HEK293T (cell line): ENCODE measurements around the gene VPS35L.

Experiments used
- CTCF ChIA-PET: fragments of 350-600 bp; formaldehyde crosslinking; extraction: SDS; loops from one replicate; lab custom pipeline; 2021; ENCODE audit warnings: antibody characterized with exemption, inconsistent platforms; lab: Yijun Ruan, JAX
- POLR2A ChIA-PET: fragments of 350-600 bp; formaldehyde crosslinking; extraction: SDS; loops from one replicate; lab custom pipeline; 2020; ENCODE audit warnings: antibody characterized with exemption, inconsistent platforms; lab: Yijun Ruan, JAX
- DNase-seq: peaks from one replicate; pipeline ENCODE4 v3.0.0; 2012; ENCODE audit warnings: mixed read lengths; ENCODE audit errors: extremely low spot score
- ARNT ChIP-seq: fragments of 450-650 bp; IDR thresholded peaks from 2 replicates; pipeline ENCODE4 v1.6.1; 2017; ENCODE audit warnings: mild to moderate bottlenecking
- BHLHE40 ChIP-seq: fragments of 450-650 bp; IDR thresholded peaks from 2 replicates; pipeline ENCODE4 v1.6.1; 2016; ENCODE audit warnings: mild to moderate bottlenecking, moderate library complexity, borderline replicate concordance
- CTBP1 ChIP-seq: fragments of 450-650 bp; IDR thresholded peaks from 2 replicates; pipeline ENCODE4 v1.6.1; 2016; ENCODE audit warnings: borderline replicate concordance
- ELF4 ChIP-seq: fragments of 450-650 bp; IDR thresholded peaks from 2 replicates; pipeline ENCODE4 v1.6.1; 2017; ENCODE audit warnings: antibody characterized with exemption
- FOXA1 ChIP-seq: fragments of 450-650 bp; IDR thresholded peaks from 2 replicates; pipeline ENCODE4 v1.6.1; 2016; ENCODE audit warnings: mild to moderate bottlenecking
- FOXK2 ChIP-seq: fragments of 450-650 bp; IDR thresholded peaks from 2 replicates; pipeline ENCODE4 v1.6.1; 2016; ENCODE audit warnings: mild to moderate bottlenecking
- FOXM1 ChIP-seq: fragments of 450-650 bp; IDR thresholded peaks from 2 replicates; pipeline ENCODE4 v1.6.1; 2017; ENCODE audit warnings: mild to moderate bottlenecking, borderline replicate concordance
- HDGF ChIP-seq: fragments of 450-650 bp; IDR thresholded peaks from 2 replicates; pipeline ENCODE4 v1.6.1; 2017; ENCODE audit warnings: antibody characterized with exemption, borderline replicate concordance
- L3MBTL2 ChIP-seq: fragments of 450-650 bp; conservative IDR thresholded peaks from 2 replicates; pipeline ENCODE4 v1.6.1; 2016; ENCODE audit warnings: mild to moderate bottlenecking
- LEF1 ChIP-seq: fragments of 450-650 bp; IDR thresholded peaks from 2 replicates; pipeline ENCODE4 v1.6.1; 2017; ENCODE audit warnings: mild to moderate bottlenecking, borderline replicate concordance
- NFRKB ChIP-seq: fragments of 450-650 bp; IDR thresholded peaks from 2 replicates; pipeline ENCODE4 v1.6.1; 2016; ENCODE audit warnings: mild to moderate bottlenecking, moderate library complexity
- SP1 ChIP-seq: fragments of 450-650 bp; IDR thresholded peaks from 2 replicates; pipeline ENCODE4 v1.6.1; 2017
- SUZ12 ChIP-seq: fragments of 450-650 bp; IDR thresholded peaks from 2 replicates; pipeline ENCODE4 v1.6.1; 2016; ENCODE audit warnings: mild to moderate bottlenecking
- TARDBP ChIP-seq: fragments of 450-650 bp; IDR thresholded peaks from 2 replicates; pipeline ENCODE4 v1.6.1; 2016
- ZNF384 ChIP-seq: fragments of 450-650 bp; IDR thresholded peaks from 2 replicates; pipeline ENCODE4 v1.6.1; 2016
- TF ChIP-seq, protein P1 (sequence below): fragments of 450-650 bp; IDR thresholded peaks from 2 replicates; pipeline ENCODE4 v1.6.1; 2016

Gene VPS35L

DNA sequence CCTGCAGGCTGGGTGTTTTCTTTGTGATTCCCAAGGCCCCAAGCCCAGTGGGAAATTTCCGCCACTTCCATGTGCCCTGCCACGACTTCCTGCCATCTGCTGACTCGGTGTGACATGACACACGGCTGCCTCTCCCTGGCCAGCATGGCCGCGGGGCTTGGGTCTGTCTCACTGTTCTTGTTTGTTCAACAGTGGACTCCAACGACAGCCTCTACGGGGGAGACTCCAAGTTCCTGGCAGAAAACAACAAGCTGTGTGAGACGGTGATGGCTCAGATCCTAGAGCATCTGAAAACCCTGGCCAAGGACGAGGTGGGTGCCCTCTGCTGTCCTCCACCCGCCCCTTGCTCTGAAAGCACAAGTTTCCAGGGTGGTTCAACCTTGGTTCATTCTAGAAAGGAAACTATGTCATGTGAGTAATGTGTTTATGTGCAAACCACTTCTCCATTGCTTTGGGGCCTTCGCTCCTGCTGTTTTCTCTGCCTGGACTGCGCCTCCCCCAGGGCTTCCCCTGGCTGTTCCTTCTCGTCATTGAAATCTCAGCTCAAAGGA lies 135.7 kb downstream of the VPS35L start:
- POLR2A ChIA-PET = no interaction called here
- no peak for DNase-seq
- CTCF ChIA-PET = no interaction called here
- TF ChIP-seq FOXM1 (no peak), L3MBTL2 (no peak), FOXK2 (no peak), BHLHE40 (no peak), NFRKB (no peak), HDGF (no peak), LEF1 (no peak), SP1 (no peak), FOXA1 (no peak), TARDBP (no peak), CTBP1 (no peak), ZNF384 (no peak), ELF4 (no peak)
- TF ChIP-seq, protein P1, sequence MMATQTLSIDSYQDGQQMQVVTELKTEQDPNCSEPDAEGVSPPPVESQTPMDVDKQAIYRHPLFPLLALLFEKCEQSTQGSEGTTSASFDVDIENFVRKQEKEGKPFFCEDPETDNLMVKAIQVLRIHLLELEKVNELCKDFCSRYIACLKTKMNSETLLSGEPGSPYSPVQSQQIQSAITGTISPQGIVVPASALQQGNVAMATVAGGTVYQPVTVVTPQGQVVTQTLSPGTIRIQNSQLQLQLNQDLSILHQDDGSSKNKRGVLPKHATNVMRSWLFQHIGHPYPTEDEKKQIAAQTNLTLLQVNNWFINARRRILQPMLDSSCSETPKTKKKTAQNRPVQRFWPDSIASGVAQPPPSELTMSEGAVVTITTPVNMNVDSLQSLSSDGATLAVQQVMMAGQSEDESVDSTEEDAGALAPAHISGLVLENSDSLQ = no peak

- TF ChIP-seq, protein P1 = no peak
- no peak for TF ChIP-seq SUZ12
- TF ChIP-seq FOXK2 = no peak
- no peak for TF ChIP-seq BHLHE40
- TF ChIP-seq L3MBTL2 = no peak
- TF ChIP-seq FOXA1 = no peak
- no peak for TF ChIP-seq NFRKB
- no peak for TF ChIP-seq TARDBP
- no peak for TF ChIP-seq FOXM1
- TF ChIP-seq CTBP1 = no peak
- TF ChIP-seq ZNF384 = no peak
- no peak for TF ChIP-seq ARNT
- TF ChIP-seq LEF1 = no peak
- TF ChIP-seq HDGF = no peak
- TF ChIP-seq ELF4 = no peak
- TF ChIP-seq SP1 = no peak
- CTCF ChIA-PET = interaction anchor here (0.7 to 1.0 kb wide), 2 partner anchors 9 to 12 kb away, joined by 5 to 8 read pairs; no protein-coding TSS in a partner anchor
- POLR2A ChIA-PET = no interaction called here
- DNase-seq = no peak
Observed at GRCh38 chr16:19694989-19695388, 139.5 kb downstream of the VPS35L start.

- TF ChIP-seq HDGF (no peak), SUZ12 (no peak), L3MBTL2 (no peak), ELF4 (no peak), SP1 (no peak), TARDBP (no peak), ARNT (no peak), ZNF384 (no peak), FOXM1 (no peak), CTBP1 (no peak), BHLHE40 (no peak), NFRKB (no peak), FOXA1 (no peak), FOXK2 (no peak), LEF1 (no peak)
- TF ChIP-seq, protein P1 = no peak
- POLR2A ChIA-PET = interaction anchor here (1.3 to 1.8 kb wide), 2 partner anchors 10 to 22 kb away, joined by 3 to 4 read pairs; partner anchors contain the start of genes IQCK and KNOP1
- CTCF ChIA-PET = interaction anchor here (0.7 kb wide), 1 partner anchor 1667 kb away, joined by 3 read pairs; no protein-coding TSS in a partner anchor
- DNase-seq = no peak
Observed at GRCh38 chr16:19696328-19696727, 140.8 kb downstream of the VPS35L start.

GRCh38 chr16:19696961-19697360 lies 141.5 kb downstream of the VPS35L start:
- no peak for DNase-seq
- POLR2A ChIA-PET = interaction anchor here (1.3 to 1.8 kb wide), 2 partner anchors 10 to 21 kb away, joined by 3 to 4 read pairs; partner anchors contain the start of genes IQCK and KNOP1
- CTCF ChIA-PET = no interaction called here
- TF ChIP-seq L3MBTL2 (no peak), FOXA1 (no peak), FOXM1 (no peak), SP1 (no peak), NFRKB (no peak), FOXK2 (no peak), LEF1 (no peak), HDGF (no peak), BHLHE40 (no peak), ZNF384 (no peak), ARNT (no peak)

DNA sequence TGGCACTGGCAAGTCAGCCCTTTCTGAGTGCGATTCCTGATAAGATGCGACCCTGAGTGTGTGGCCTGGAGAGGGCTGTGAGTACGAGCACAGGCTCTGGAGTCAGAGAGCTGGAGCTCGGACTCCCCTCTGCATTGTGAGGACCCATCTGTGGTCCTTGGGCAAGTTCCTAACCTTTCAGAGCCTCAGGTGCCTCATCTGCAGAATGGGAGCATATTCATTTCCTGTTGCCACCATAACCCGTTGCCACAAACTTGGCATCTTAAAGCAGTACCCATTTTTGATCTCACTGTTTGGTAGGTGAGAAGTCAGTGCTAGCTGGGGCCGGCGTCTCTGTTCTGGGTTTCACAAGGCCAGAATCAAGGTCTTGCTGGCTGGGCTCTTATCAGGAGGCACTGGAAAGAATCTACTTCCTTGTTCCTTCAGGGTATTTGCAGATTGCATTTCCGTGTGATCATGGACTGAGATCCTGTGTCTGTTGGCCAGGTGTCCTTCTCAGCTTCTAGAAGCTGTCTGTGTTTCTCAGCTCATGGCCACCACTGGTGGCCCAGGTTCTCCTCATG lies 142.3 kb downstream of the VPS35L start:
- ChIA-PET POLR2A (interaction anchor here (1.8 kb wide), 1 partner anchor 9 kb away, joined by 4 read pairs; no protein-coding TSS in a partner anchor), CTCF (no interaction called here)
- TF ChIP-seq LEF1 = no peak
- TF ChIP-seq SP1 = no peak
- TF ChIP-seq CTBP1 = no peak
- TF ChIP-seq NFRKB = no peak
- no peak for TF ChIP-seq FOXM1
- no peak for TF ChIP-seq BHLHE40
- no peak for TF ChIP-seq ELF4
- no peak for TF ChIP-seq ZNF384
- no peak for TF ChIP-seq FOXK2
- TF ChIP-seq FOXA1 = no peak
- no peak for DNase-seq
